ENCODE results near the gene CD6.

DNA sequence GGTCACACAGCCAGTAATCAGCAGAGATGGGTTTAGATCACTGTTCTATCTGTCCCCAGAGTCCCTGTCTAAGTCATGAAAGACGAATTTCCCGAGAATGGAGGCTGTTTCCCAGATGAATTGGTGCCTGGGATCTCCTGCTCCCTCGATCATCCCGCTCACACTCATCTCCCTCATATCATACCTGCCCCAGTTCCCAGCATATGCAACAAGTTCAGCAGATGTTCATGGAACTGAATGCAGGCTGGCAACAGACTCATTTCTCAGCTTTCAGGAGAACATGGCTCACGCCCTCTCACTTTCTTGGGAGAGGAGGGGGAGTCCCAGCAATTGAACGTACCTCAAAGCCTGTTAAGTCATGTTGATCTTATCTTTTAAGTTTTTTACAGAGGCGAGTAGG, 22.1 kb downstream of the CD6 start:
- TF ChIP-seq POLR2A (IDR thresholded peaks at IDR 0.05), result no peak
- TF ChIP-seq POLR2AphosphoS5 (IDR thresholded peaks at IDR 0.05), result no peak
- TF ChIP-seq, protein P1, sequence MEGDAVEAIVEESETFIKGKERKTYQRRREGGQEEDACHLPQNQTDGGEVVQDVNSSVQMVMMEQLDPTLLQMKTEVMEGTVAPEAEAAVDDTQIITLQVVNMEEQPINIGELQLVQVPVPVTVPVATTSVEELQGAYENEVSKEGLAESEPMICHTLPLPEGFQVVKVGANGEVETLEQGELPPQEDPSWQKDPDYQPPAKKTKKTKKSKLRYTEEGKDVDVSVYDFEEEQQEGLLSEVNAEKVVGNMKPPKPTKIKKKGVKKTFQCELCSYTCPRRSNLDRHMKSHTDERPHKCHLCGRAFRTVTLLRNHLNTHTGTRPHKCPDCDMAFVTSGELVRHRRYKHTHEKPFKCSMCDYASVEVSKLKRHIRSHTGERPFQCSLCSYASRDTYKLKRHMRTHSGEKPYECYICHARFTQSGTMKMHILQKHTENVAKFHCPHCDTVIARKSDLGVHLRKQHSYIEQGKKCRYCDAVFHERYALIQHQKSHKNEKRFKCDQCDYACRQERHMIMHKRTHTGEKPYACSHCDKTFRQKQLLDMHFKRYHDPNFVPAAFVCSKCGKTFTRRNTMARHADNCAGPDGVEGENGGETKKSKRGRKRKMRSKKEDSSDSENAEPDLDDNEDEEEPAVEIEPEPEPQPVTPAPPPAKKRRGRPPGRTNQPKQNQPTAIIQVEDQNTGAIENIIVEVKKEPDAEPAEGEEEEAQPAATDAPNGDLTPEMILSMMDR (IDR thresholded peaks at IDR 0.05), result no peak

Data from breast epithelium (tissue), 3 donors.